ENCODE results near the gene ZNF831.

Gene ZNF831

DNA sequence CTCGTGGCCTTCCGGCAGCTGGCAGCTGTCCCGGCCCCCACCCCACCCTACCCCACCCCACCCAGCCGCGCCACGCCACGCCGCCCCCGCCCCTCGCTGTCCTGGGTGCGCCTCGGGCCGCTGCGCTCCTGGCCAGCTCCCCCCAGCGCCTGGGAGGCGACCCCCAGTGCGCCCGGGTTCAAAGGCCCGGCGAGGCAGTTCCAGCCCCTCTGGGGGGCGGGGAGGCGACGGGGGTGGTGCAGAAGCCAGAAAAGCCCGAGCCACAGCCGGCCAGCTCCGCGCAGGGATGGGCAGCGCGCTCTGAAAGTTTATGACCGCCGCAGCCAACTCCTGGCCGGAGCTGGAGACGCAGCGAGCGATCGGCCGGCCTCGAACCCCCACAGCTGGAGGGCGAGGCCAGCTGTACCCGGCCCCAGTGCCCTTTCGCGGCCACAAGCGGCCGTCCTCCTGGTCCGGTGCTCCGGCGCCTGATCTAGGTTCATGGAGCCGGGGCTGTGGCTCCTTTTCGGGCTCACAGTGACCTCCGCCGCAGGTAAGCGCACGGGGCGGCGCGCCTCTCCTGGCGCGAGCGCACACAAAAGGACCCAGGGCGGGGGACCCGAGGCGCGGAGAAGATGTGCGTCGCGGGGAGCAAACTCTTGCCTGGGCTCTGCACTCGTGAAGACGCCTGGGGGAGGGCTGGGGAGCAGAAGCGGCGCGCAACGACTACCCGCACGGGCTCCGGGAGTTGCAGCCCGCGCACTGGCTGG is 136.9 kb downstream of the ZNF831 start, which contains the start of gene EDN3:
EDN3 (plus strand) TSS at position 279 of the 749 bp plus-strand sequence; CDS start at position 481, 202 bp downstream.
- in situ Hi-C loops (cut with MboI; ENCODE audit: low sequenced_read_pairs), result no loop called here

DNA sequence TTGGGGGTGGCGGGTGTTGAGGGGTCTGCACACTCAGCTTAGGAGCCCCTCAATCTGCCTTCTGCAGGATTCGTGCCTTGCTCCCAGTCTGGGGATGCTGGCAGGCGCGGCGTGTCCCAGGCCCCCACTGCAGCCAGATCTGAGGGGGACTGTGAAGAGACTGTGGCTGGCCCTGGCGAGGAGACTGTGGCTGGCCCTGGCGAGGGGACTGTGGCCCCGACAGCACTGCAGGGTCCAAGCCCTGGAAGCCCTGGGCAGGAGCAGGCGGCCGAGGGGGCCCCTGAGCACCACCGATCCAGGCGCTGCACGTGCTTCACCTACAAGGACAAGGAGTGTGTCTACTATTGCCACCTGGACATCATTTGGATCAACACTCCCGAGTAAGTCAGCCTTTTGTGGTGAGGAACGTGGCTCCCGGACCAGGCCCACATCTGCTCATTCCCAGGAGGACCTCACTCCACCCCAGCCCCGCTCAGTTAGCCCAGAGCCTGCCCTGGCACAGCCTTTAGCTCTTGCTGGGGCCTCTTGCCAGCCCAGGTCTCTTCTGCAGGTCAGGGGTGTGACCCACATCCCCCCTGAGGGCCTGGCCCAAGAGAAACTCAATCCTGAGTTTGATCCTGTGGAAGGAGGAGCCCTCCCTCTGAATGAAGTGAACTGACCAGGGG is 137.9 kb downstream of the ZNF831 start:
- in situ Hi-C loops (cut with MboI; ENCODE audit: low sequenced_read_pairs), result no loop called here

DNA sequence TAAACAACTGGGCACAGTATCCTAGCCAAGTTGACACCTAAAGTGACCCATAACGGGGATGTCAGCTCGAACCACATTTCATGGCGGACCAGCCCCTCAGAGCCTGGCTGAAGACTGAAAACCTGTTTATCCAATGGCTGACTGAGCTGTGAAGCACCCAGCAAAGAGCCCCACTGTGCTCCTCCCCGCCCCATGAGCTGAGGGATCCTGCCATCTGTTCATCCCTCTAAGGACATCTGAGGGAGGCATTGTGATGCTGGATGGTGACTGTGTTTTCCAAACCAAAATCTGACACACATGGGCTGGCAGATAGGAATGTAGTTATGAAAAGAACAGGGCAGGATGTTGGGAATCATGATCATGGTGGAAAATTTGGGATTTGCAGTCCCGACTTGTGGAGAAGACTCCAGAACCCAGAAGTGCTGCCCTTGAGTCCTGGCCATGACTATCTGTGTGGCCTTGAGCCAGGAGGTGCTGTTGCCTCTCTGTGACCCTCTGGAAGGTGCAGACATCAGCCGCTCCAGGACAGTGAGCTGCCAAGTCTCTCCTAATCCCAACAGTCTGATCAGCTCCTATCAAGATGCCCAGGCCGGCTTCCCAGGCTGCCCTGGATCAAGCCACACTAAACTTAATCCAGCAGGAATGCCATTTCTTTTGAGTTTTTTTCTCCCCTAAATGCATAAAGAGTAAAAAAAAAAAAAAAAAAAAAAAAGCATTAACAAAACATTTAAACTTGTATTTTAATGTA is 142.5 kb downstream of the ZNF831 start:
- in situ Hi-C loops (cut with MboI; ENCODE audit: low sequenced_read_pairs), result no loop called here

DNA sequence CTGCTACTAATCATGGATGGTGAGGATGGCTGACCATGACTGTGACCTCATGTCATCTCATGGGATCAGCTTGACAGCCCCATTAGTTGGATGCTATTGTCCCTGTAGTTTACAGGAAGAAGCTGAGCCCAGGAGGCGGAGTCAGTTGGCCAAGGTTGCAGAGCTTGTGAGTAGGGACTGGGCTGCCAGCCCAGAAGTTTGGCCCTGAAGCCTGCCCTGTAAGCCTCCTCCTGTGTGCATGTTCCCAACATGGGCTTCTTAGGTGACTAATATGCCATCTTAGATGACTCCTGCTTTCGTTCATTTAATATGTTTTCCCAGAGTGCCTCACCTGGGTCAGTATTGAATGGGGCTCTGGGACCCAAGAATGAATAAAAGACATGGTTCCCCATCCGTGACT is 143.6 kb downstream of the ZNF831 start:
- in situ Hi-C loops (cut with MboI; ENCODE audit: low sequenced_read_pairs), result no loop called here
